Right cardiac atrium (tissue), 5 donors: Measurements from ENCODE around the gene LNX1. TPM values are rescaled to one million over a fixed set of nuclear protein-coding genes. Genes with fewer than 3 reads are reported as not detected.
"Not testable (repeated sequence)": the region's sequence is repeated elsewhere in the genome, so short reads cannot be mapped to it uniquely, and the experiment has no call there.

ENCODE experiments used
- ATAC-seq, 2 donors: fragments of 200-7000 bp; cut with Tn5 transposase; one replicate each; pipeline versions ENCODE4 v1.8.0 to v1.9.1; 2020; ENCODE audit warnings: moderate library complexity in 2 of 2, mild to moderate bottlenecking in 1 of 2
- DNase-seq, 3 donors: peaks; one replicate each; pipeline ENCODE4 v3.0.0-alpha.2; 2020
- H3K27ac ChIP-seq: one replicate; pipeline ENCODE4 v1.5.1; 2013; ENCODE audit warnings: mild to moderate bottlenecking, low read length, control low read depth, moderate library complexity
- H3K27me3 ChIP-seq: one replicate; pipeline ENCODE4 v1.6.1; 2013; ENCODE audit not compliant: control insufficient read depth, insufficient read depth
- H3K4me1 ChIP-seq: one replicate; pipeline ENCODE4 v1.6.1; 2013; ENCODE audit warnings: low read length; ENCODE audit not compliant: control insufficient read depth, insufficient read depth
- H3K4me3 ChIP-seq: one replicate; pipeline ENCODE4 v1.5.1; 2013; ENCODE audit warnings: low read length, control low read depth
- H3K9me3 ChIP-seq: one replicate; pipeline ENCODE4 v1.6.1; 2013; ENCODE audit warnings: low read length; ENCODE audit not compliant: control insufficient read depth
- WGBS: extraction: QIAGEN DNeasy Blood & Tissue Kit; methylation state at CpG from one replicate; pipeline ENCODE4 v1.1.7; 2013; 5-methylcytosine and 5-hydroxymethylcytosine counted together
- intact Hi-C, 4 donors: fragments of 100-400 bp; cut with DNase I; formaldehyde crosslinking; loops; one replicate each; pipeline versions ENCODE4 v1.11.0 to v1.14.0; 2022 to 2023
- polyA plus RNA-seq: library from polyadenylated mRNA; stranded (reverse); fragments of 200-250 nt; gene quantifications from one replicate; pipeline ENCODE4 v1.2.3, GENCODE V29; 2013
- total RNA-seq, 4 donors: library from RNA; stranded (reverse); fragmentation: NEBNext Ultra II Directional; extraction: Animal tissue kit (Norgen Biotek cat#: 25700); gene quantifications; one replicate each; pipeline ENCODE4 v1.2.1, GENCODE V29; 2021
- donor health status: healthy with polysubstance abuse.
- donor health status: DM: no; HTN: yes; CAD: no.
- donor health status: DM: no; HTN: no; CAD: no.
- donor health status: DM: no; HTN: yes; CAD: no; lungs with severe emphysema.
- donor health status: DM: yes; HTN: yes; CAD: no.

The LNX1 gene
- total and polyA plus RNA-seq, 5 donors = 4.4 to 11.5 (median 6.8) TPM

GRCh38 chr4:53481586-53481985 is 109.7 kb downstream of the LNX1 start:
- intact Hi-C loops = no loop called here
- 92% methylated on average over 8 of the region's 8 CpGs for WGBS
- no peaks in the 10 kb centered on the region for H3K9me3 ChIP-seq
- H3K4me3 ChIP-seq = no peak overlapping the region
- DNase-seq (no peak), ATAC-seq (no peak)
- no peak overlapping the region for H3K27ac ChIP-seq
- no peaks in the 10 kb centered on the region for H3K27me3 ChIP-seq
- H3K4me1 ChIP-seq = no peaks in the 10 kb centered on the region

DNA sequence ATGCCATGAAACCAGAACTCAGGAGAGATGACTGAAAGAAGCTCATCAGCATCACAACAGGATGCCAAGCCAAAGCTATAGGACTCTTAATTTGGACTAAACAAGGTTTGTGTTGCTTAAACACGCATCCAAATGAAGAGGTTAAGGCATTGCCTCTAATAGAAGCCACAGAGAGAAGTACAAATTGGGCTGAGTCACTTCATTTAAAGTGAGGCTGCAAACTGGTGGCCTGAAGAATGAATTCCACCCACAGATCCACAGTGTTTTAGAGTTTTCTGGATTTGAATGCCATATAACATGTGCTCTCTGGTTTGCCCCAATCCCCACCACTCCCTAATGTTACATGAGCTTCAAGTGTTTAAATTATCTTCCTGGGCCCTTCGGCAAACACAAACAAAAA is 110.4 kb downstream of the LNX1 start:
- intact Hi-C loops = no loop called here
- Histone ChIP-seq H3K4me3 (no peak overlapping the region), H3K9me3 (no peaks in the 10 kb centered on the region), H3K27me3 (no peaks in the 10 kb centered on the region), H3K27ac (no peak overlapping the region), H3K4me1 (no peaks in the 10 kb centered on the region)
- 93% methylated on average over 2 of the region's 2 CpGs for WGBS
- ATAC-seq (no peak), DNase-seq (no peak)

DNA sequence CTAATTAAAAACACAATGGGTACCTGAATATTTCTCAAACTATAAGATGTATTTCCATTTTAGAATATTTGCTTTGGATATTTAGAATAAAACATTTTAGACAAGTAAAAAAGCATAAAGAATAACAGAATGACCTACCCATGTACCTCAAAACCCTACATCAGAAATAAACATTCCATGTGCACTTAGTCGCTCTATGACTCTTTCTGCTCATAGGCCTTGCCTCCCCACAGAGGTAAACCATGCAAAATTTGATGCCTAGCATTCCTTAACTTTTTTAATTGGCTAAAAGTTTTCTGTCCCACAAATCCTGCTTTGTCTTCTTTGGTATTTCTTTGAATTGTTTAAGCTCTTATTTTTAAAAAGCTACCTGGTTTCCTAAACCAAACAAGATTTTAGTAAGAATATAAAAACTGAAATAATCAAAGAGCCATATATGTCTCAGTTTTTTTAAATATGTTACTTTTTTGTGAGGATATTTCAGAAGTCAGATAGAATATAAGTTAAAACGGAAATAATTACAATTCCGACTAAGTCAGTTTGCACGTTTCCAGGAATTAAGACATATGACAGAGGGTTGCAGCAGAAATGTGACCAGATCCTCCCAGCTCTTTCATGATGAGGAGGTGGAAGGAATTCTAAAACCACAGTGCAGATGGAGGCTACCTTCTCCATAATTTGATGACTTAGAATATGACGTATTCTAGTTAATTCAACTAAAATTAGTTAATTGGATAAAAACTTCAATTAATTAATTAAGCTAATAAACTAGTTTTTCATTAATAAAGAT is 111.4 kb downstream of the LNX1 start:
- no peak for DNase-seq
- H3K27ac ChIP-seq = no peak overlapping the region
- intact Hi-C loops = no loop called here
- no peak overlapping the region for H3K4me3 ChIP-seq
- WGBS = 94% methylated on average over 5 of the region's 5 CpGs
- H3K4me1 ChIP-seq = no peaks in the 10 kb centered on the region
- ATAC-seq = no peak
- H3K27me3 ChIP-seq = no peaks in the 10 kb centered on the region
- H3K9me3 ChIP-seq = no peaks in the 10 kb centered on the region

DNA sequence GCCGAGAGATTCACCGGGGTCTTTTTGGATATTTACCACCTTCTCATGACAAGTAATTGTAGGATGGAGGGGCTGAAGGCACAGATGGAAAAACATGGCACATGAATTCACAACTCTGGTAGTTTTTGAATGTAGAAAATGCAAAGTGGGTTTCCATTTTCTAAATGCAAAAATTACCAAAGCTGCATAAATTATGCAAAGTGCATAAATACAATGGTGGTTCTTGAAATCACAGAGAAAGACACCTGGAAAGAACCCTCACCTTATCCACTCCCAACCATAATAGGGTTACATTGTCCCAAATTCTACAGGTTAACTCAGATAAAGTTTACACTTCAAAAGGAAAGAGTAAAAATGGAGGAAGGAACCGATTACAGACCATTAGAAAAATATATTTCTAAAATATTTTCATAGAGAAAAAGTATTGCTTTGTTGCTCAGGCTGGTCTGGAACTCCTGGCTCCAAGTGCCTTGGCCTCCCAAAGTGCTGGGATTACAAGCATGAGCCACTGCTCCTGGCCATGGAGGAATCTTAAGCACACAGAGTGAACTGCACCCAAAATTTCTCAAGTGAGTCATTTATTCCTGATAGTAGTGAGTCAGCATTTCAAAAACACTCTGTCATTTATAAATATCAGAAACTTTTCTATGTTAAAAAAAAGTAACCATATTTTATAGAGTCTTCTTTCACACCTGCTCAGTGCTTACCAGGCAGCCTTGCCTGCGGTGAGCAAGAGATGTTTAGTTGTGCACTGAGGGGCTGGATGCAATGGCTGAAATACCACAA is 112.4 kb downstream of the LNX1 start:
- no peaks in the 10 kb centered on the region for H3K4me1 ChIP-seq
- no peaks in the 10 kb centered on the region for H3K27me3 ChIP-seq
- ATAC-seq = no peak
- WGBS = 98% methylated on average over 4 of the region's 4 CpGs
- no peak for DNase-seq
- no peak overlapping the region for H3K4me3 ChIP-seq
- H3K27ac ChIP-seq = no peak overlapping the region
- intact Hi-C loops = no loop called here
- no peaks in the 10 kb centered on the region for H3K9me3 ChIP-seq

- intact Hi-C loops = no loop called here
- H3K27ac ChIP-seq = no peak overlapping the region
- ATAC-seq = no peak
- no peaks in the 10 kb centered on the region for H3K9me3 ChIP-seq
- no peaks in the 10 kb centered on the region for H3K4me1 ChIP-seq
- WGBS = 73% methylated on average over 1 of the region's 1 CpG
- no peak overlapping the region for H3K4me3 ChIP-seq
- no peak for DNase-seq
- H3K27me3 ChIP-seq = no peaks in the 10 kb centered on the region
These were observed 113.7 kb downstream of the LNX1 start for GRCh38 chr4:53477636-53478035.

DNA sequence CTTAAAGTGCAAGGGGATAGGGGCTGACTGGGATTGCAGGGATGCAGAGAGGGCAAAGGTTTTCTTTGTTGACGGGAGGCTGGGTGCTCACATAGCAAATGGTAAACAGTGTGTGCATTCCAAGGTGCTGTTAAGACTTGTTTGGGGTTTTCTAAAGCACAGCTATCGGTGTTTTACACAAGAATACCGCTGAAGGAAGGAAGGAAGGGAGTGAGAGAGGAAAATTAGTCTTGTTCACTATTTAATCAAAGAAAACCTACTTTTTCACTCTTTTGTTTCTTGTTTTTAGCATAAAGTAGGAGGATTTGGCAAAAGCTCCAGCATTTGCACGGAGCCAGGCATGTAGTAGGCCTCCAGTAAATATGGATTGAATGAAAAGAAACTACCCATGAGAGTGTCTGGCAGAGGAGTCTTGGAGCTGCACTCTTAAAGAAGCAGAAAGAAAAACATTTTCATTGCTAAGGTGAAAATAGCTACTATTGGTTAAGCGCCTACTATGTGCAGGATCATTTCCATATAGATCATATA is 114.2 kb downstream of the LNX1 start:
- no peaks in the 10 kb centered on the region for H3K27me3 ChIP-seq
- ATAC-seq (no peak), DNase-seq (no peak)
- 77% methylated on average over 5 of the region's 5 CpGs for WGBS
- no peaks in the 10 kb centered on the region for H3K9me3 ChIP-seq
- intact Hi-C loops = no loop called here
- no peaks in the 10 kb centered on the region for H3K4me1 ChIP-seq
- H3K27ac ChIP-seq = no peak overlapping the region
- H3K4me3 ChIP-seq = no peak overlapping the region

GRCh38 chr4:53476232-53477037 is 114.9 kb downstream of the LNX1 start:
- Histone ChIP-seq H3K27me3 (no peaks in the 10 kb centered on the region), H3K4me1 (no peaks in the 10 kb centered on the region), H3K9me3 (no peaks in the 10 kb centered on the region), H3K27ac (no peak overlapping the region), H3K4me3 (no peak overlapping the region)
- intact Hi-C loops = no loop called here
- ATAC-seq = peak; percentile 40 to 73
- WGBS = 82% methylated on average over 10 of the region's 10 CpGs
- no peak for DNase-seq

GRCh38 chr4:53466576-53466975 is 124.7 kb downstream of the LNX1 start:
- WGBS = 100% methylated on average over 6 of the region's 6 CpGs
- H3K27me3 ChIP-seq, ATAC-seq, intact Hi-C loops, H3K4me3 ChIP-seq, H3K4me1 ChIP-seq, H3K9me3 ChIP-seq, H3K27ac ChIP-seq: not testable (repeated sequence)
- peak in 1 of 3 donors; percentile 42 for DNase-seq

- Histone ChIP-seq H3K27me3 (no peaks in the 10 kb centered on the region), H3K27ac (no peak overlapping the region), H3K4me1 (no peaks in the 10 kb centered on the region), H3K9me3 (no peaks in the 10 kb centered on the region), H3K4me3 (no peak overlapping the region)
- intact Hi-C loops = no loop called here
- no peak for DNase-seq
- no peak for ATAC-seq
These were observed 125.4 kb downstream of the LNX1 start for GRCh38 chr4:53465891-53466290.

DNA sequence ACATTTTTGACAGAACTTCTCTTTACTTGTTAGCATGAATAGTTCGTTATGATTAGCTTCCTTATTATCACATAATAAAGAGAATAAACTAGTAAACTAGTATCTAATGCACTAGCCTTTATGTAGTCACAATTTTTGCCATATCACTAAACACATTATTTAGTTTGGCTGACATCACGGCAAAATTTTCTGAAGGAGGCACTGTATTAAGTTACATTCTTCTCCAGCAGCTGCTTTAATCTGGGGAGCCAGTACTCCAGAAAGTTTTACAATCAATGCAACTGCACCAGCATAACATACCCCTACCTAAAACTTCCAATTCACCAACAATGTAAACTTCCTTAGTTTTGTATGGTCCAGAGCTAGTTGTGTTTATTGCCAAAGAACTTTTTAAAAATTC is 126.0 kb downstream of the LNX1 start:
- WGBS = 62% methylated on average over 2 of the region's 2 CpGs
- Histone ChIP-seq H3K27ac (no peak overlapping the region), H3K27me3 (no peaks in the 10 kb centered on the region), H3K4me3 (no peak overlapping the region), H3K9me3 (no peaks in the 10 kb centered on the region), H3K4me1 (no peaks in the 10 kb centered on the region)
- no peak for ATAC-seq
- no peak for DNase-seq
- intact Hi-C loops = no loop called here

GRCh38 chr4:53463340-53463739 is 127.9 kb downstream of the LNX1 start:
- ATAC-seq = no peak
- H3K27ac ChIP-seq = no peak overlapping the region
- no peak for DNase-seq
- no peak overlapping the region for H3K4me3 ChIP-seq
- peaks cover 1% of the 10 kb centered on the region for H3K4me1 ChIP-seq
- 91% methylated on average over 5 of the region's 5 CpGs for WGBS
- no peaks in the 10 kb centered on the region for H3K27me3 ChIP-seq
- H3K9me3 ChIP-seq = no peaks in the 10 kb centered on the region
- intact Hi-C loops = no loop called here
